Mucosa of descending colon (tissue), 3 donors: Measurements from ENCODE around the gene TULP4. TPM values are rescaled to one million over a fixed set of nuclear protein-coding genes. Genes with fewer than 3 reads are reported as not detected.

ENCODE experiments used
- ATAC-seq: fragments of 200-7000 bp; cut with Tn5 transposase; one replicate; pipeline ENCODE4 v1.9.1; 2020; ENCODE audit warnings: mild to moderate bottlenecking, moderate library complexity
- DNase-seq, 3 donors: peaks; one replicate each; pipeline ENCODE4 v3.0.0-alpha.2; 2020
- H3K36me3 ChIP-seq: fragments of 200-600 bp; one replicate; pipeline ENCODE4 v1.8.0; 2021; ENCODE audit warnings: low read depth, mild to moderate bottlenecking
- H3K4me1 ChIP-seq: fragments of 200-600 bp; one replicate; pipeline ENCODE4 v1.8.0; 2021; ENCODE audit warnings: low read depth, mild to moderate bottlenecking
- H3K4me3 ChIP-seq: fragments of 200-600 bp; one replicate; pipeline ENCODE4 v1.8.0; 2021; ENCODE audit warnings: mild to moderate bottlenecking
- H3K9me3 ChIP-seq: fragments of 200-600 bp; one replicate; pipeline ENCODE4 v1.8.0; 2021; ENCODE audit warnings: mild to moderate bottlenecking
- intact Hi-C, 2 donors: fragments of 100-400 bp; cut with DNase I in 1 of 2; cut with micrococcal nuclease in 1 of 2; formaldehyde crosslinking; loops; one replicate each; pipeline versions ENCODE4 v1.11.0 to v1.11.1; 2022; cut with DNase I, micrococcal nuclease
- total RNA-seq, 3 donors: library from RNA; stranded (reverse); fragmentation: NEBNext Ultra II Directional in 2 of 3; extraction: Animal tissue kit (Norgen Biotek cat#: 25700) in 2 of 3; gene quantifications; one replicate each; pipeline versions ENCODE4 v1.2.1 to v1.2.4, GENCODE V29; 2021 to 2023
- TF ChIP-seq, protein P1 (sequence below): fragments of 200-600 bp; IDR thresholded peaks from one replicate; pipeline ENCODE4 v1.8.0; 2022; ENCODE audit warnings: antibody characterized with exemption, mild to moderate bottlenecking
- donor health status: DM: no; HTN: no; CAD: no; lungs with moderate emphysema.
- donor health status: DM: no; HTN: no; CAD: no.
- donor health status: DM: no; HTN: yes; CAD: no.

The TULP4 gene
- total RNA-seq, 3 donors from 2014 or later: 70.4 to 122 (median 83.6) TPM

DNA sequence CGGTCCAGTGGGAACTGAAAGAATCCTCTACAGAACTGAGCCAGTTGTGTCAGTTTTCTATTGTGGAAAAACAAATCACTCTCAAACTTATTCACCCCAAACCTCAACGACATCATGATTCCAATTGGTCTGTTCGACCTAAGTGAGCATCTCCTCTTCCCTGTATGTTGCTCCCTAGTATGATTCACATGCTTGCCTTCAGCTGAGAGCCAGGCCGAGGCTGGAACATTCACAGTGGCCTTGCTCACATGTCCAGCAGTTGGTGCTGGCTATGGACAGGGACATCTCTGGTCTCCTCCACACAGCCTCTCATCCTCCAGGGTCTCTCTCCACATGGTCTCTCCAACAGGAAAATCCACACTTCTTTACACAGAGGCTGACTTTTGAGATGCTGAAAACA, 219.3 kb downstream of the TULP4 start:
- DNase-seq (no peak), ATAC-seq (no peak)
- TF ChIP-seq, protein P1, sequence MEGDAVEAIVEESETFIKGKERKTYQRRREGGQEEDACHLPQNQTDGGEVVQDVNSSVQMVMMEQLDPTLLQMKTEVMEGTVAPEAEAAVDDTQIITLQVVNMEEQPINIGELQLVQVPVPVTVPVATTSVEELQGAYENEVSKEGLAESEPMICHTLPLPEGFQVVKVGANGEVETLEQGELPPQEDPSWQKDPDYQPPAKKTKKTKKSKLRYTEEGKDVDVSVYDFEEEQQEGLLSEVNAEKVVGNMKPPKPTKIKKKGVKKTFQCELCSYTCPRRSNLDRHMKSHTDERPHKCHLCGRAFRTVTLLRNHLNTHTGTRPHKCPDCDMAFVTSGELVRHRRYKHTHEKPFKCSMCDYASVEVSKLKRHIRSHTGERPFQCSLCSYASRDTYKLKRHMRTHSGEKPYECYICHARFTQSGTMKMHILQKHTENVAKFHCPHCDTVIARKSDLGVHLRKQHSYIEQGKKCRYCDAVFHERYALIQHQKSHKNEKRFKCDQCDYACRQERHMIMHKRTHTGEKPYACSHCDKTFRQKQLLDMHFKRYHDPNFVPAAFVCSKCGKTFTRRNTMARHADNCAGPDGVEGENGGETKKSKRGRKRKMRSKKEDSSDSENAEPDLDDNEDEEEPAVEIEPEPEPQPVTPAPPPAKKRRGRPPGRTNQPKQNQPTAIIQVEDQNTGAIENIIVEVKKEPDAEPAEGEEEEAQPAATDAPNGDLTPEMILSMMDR: no peak
- Histone ChIP-seq H3K36me3 (no peaks in the 10 kb centered on the region), H3K4me1 (peaks cover 5% of the 10 kb centered on the region), H3K4me3 (no peak overlapping the region), H3K9me3 (no peaks in the 10 kb centered on the region)
- intact Hi-C loops: no loop called here

DNA sequence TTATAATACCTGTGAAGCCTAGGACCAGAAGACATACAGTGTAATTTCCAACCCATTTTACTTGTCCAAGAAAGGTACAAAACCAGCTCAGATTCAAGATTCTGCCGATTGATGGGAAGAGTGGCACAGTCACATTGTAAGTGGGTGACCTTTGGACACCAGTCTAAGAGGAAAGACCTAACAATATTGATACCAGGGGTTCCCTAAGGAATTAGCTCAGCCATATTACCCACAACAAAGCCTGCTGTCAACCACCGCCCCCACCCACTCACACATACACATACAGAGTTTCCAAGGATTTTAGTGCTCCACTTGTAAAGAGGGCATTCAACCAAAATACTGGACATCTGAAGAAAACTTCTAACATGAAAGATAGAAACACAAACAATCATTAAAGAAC, 219.7 kb downstream of the TULP4 start:
- no peak overlapping the region for H3K4me3 ChIP-seq
- ATAC-seq (no peak), DNase-seq (no peak)
- H3K9me3 ChIP-seq: no peaks in the 10 kb centered on the region
- H3K4me1 ChIP-seq: peaks cover 7% of the 10 kb centered on the region
- H3K36me3 ChIP-seq: no peaks in the 10 kb centered on the region
- TF ChIP-seq, protein P1: no peak
- intact Hi-C loops: no loop called here

DNA sequence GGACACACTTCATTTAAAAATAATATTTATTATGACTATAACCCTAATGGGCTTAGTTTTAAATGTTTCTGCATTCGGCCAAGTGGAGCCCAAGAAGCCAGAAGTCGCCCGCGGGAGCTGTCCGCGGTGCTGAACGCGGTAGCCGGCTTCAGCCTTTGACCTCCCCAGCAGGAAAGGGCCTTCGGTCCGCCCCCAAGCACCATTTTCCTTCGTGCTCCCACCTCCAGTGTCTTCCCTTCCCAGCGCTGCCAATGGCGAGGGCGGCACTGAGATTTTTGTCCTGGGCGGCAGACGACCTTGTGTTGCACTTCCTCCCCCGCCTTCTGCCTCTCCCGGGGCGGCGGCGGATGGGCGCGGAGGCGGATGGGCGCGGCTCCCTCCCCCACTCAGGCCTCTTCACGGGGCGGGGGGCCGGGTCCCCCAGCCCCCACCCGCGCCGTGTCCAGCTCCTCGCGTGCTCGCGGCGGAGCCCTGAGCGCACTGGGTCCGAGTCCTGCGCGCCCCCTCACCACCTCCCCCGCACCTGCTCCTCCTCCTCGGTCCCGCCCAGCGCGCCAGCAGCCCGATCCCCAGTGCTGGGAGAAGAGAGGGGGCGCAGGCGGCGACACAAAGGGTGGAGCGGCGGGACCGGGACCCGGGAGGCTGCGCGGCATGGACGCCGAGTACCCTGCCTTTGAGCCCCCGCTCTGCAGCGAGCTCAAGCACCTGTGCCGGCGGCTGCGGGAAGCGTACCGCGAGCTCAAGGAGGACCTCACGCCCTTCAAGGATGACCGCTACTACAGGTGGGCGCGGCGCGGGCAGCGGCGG, 224.0 kb downstream of the TULP4 start:
- ATAC-seq (peak; percentile 84), DNase-seq (peak; percentile 79 to 87 (median 87))
- TF ChIP-seq, protein P1: no peak
- H3K36me3 ChIP-seq: no peaks in the 10 kb centered on the region
- H3K4me1 ChIP-seq: peaks cover 17% of the 10 kb centered on the region
- intact Hi-C loops: no loop called here
- no peaks in the 10 kb centered on the region for H3K9me3 ChIP-seq
- peak overlapping the region; percentile 17 for H3K4me3 ChIP-seq

DNA sequence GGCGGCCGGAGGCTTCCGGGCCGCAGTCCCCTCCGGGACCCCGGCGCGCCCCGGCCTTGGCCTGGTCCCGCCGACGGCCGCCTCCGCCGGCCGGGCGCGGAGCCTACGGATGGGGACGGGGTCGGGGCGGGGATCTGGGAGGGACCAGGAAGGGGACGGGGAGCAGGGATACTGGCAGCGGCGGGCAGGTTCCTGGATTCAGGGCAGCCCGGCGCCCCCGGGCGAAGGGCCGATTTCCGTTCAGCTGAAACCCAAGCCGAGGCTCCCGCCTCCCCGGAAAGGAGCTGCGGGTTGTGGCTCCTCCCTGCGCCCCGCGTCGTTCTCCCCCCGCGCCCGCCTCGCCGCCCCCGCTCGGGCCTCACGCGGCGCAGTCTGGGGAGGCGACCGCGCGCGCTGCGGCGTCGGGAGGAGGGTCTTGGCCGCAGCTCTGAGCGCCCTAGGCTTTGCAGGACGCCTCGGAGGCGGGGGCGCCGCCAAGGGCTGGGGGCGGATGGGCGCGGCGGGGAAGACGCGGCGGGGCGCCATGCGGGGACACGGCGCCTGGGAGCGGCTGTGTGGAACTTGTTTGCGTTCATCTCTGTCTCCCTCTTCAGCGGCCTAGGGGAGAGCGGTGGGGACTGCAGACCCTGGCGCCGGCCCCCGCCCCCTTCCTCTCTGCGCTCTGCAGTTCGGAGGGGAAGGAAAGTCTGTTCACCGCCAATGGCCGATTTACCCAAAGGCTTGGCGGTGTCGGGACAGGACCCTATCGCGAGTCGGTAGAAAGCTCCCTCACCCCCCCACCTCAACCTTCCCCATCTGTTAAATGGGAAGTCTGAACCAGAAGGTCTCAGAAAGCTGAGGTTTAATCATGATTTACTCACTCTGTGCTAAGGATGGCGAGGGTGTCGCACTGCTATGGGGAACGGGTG, 224.9 kb downstream of the TULP4 start:
- DNase-seq (peak; percentile 18 to 60 (median 55)), ATAC-seq (peak; percentile 31)
- no peaks in the 10 kb centered on the region for H3K9me3 ChIP-seq
- no peaks in the 10 kb centered on the region for H3K36me3 ChIP-seq
- peaks cover 17% of the 10 kb centered on the region for H3K4me1 ChIP-seq
- TF ChIP-seq, protein P1: no peak
- intact Hi-C loops: no loop called here
- peak overlapping the region; percentile 17 for H3K4me3 ChIP-seq

DNA sequence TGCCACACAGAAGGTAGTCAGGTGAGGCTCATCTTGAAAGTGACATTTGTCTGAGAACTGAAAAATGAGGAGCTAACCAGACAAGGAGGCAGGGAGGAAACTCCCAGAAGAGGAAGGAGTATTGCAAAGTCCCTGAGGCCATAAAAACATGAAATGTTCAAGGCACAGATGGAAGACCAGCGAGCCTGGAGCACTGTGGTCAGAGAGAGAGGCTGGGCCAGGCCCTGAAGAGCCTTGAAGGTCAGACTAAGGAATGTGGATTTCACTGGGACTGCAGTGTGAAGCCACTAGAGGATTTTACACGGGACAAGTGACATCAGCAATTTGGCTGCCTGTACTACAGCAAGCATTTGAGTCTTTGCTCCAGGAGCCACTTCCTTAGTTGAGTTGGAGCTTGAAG, 226.5 kb downstream of the TULP4 start:
- intact Hi-C loops: no loop called here
- no peaks in the 10 kb centered on the region for H3K36me3 ChIP-seq
- TF ChIP-seq, protein P1: no peak
- peaks cover 17% of the 10 kb centered on the region for H3K4me1 ChIP-seq
- ATAC-seq (peak; percentile 58), DNase-seq (no peak)
- H3K9me3 ChIP-seq: no peaks in the 10 kb centered on the region
- no peak overlapping the region for H3K4me3 ChIP-seq
